HUES48 (cell line): ENCODE measurements around the gene DHDDS.
A peak's percentile ranks its signal among the peaks of the same experiment; 100 is the strongest.

ENCODE experiments used
- H3K27ac ChIP-seq: one replicate; pipeline ENCODE4 v1.7.0; 2013; ENCODE audit warnings: low read depth, low read length, inconsistent platforms
- H3K27me3 ChIP-seq: 2 replicates; pipeline ENCODE4 v1.6.1; 2013; ENCODE audit warnings: mild to moderate bottlenecking, low read length; ENCODE audit not compliant: control insufficient read depth, insufficient read depth
- H3K36me3 ChIP-seq: 2 replicates; pipeline ENCODE4 v1.6.1; 2013; ENCODE audit warnings: low read length; ENCODE audit not compliant: control insufficient read depth, insufficient read depth
- H3K4me1 ChIP-seq: 2 replicates; pipeline ENCODE4 v1.6.1; 2013; ENCODE audit warnings: mild to moderate bottlenecking, low read length; ENCODE audit not compliant: control insufficient read depth, insufficient read depth
- H3K4me3 ChIP-seq: 2 replicates; pipeline ENCODE4 v1.5.1; 2013; ENCODE audit warnings: mild to moderate bottlenecking, low read depth, low read length
- H3K9ac ChIP-seq: 2 replicates; pipeline ENCODE4 v1.6.1; 2013; ENCODE audit warnings: mild to moderate bottlenecking, low read depth, low read length, moderate library complexity
- H3K9me3 ChIP-seq: 2 replicates; pipeline ENCODE4 v1.6.1; 2013; ENCODE audit warnings: low read length; ENCODE audit not compliant: control insufficient read depth, insufficient read depth

Gene DHDDS

GRCh38 chr1:26459573-26460031 is 27.5 kb downstream of the DHDDS start:
- no peak overlapping the region for H3K27ac ChIP-seq
- H3K36me3 ChIP-seq: peaks cover 71% of the 10 kb centered on the region
- H3K9me3 ChIP-seq: no peaks in the 10 kb centered on the region
- H3K9ac ChIP-seq: no peak overlapping the region
- no peaks in the 10 kb centered on the region for H3K27me3 ChIP-seq
- no peak overlapping the region for H3K4me3 ChIP-seq
- no peaks in the 10 kb centered on the region for H3K4me1 ChIP-seq

- Histone ChIP-seq H3K9me3 (no peaks in the 10 kb centered on the region), H3K36me3 (peaks cover 59% of the 10 kb centered on the region), H3K27me3 (peaks cover 3% of the 10 kb centered on the region; the same call in 1 of the 2 replicates), H3K9ac (no peak overlapping the region), H3K4me1 (peaks cover 17% of the 10 kb centered on the region), H3K27ac (peak overlapping the region; percentile 7), H3K4me3 (no peak overlapping the region)
Measured at GRCh38 chr1:26468911-26469310, 36.8 kb downstream of the DHDDS start.

GRCh38 chr1:26469558-26469957 is 37.4 kb downstream of the DHDDS start:
- Histone ChIP-seq H3K4me1 (peaks cover 19% of the 10 kb centered on the region), H3K27me3 (peaks cover 3% of the 10 kb centered on the region; the same call in 1 of the 2 replicates), H3K9me3 (no peaks in the 10 kb centered on the region), H3K36me3 (peaks cover 60% of the 10 kb centered on the region), H3K27ac (peak overlapping the region; percentile 7), H3K9ac (no peak overlapping the region), H3K4me3 (no peak overlapping the region)

GRCh38 chr1:26470878-26471497 is 38.9 kb downstream of the DHDDS start:
- Histone ChIP-seq H3K9me3 (no peaks in the 10 kb centered on the region), H3K27me3 (peaks cover 3% of the 10 kb centered on the region; the same call in 1 of the 2 replicates), H3K9ac (no peak overlapping the region; the same call in 1 of the 2 replicates), H3K4me3 (peak overlapping the region; percentile 67), H3K27ac (no peak overlapping the region), H3K36me3 (peaks cover 54% of the 10 kb centered on the region), H3K4me1 (peaks cover 19% of the 10 kb centered on the region)

- peaks cover 54% of the 10 kb centered on the region for H3K36me3 ChIP-seq
- peak overlapping the region; percentile 67 for H3K4me3 ChIP-seq
- H3K9ac ChIP-seq: peak overlapping the region; percentile 53
- peak overlapping the region; percentile 100 for H3K27ac ChIP-seq
- peaks cover 3% of the 10 kb centered on the region; the same call in 1 of the 2 replicates for H3K27me3 ChIP-seq
- H3K9me3 ChIP-seq: no peaks in the 10 kb centered on the region
- peaks cover 19% of the 10 kb centered on the region for H3K4me1 ChIP-seq
Measured at GRCh38 chr1:26471498-26472319, 39.6 kb downstream of the DHDDS start.

- Histone ChIP-seq H3K9ac (peak within 1 kb of the TSS; percentile 100), H3K36me3 (peaks cover 54% of the 10 kb centered on the region), H3K27ac (peak within 1 kb of the TSS; percentile 100), H3K4me3 (peak within 1 kb of the TSS; percentile 82), H3K9me3 (no peaks in the 10 kb centered on the region), H3K27me3 (peaks cover 3% of the 10 kb centered on the region; the same call in 1 of the 2 replicates), H3K4me1 (peaks cover 19% of the 10 kb centered on the region)
Measured at GRCh38 chr1:26472320-26472900, 40.3 kb downstream of the DHDDS start, which contains the start of gene HMGN2. Gene HMGN2 (plus strand): TSS chr1:26472440. CDS start chr1:26472613, 173 bp downstream.

GRCh38 chr1:26472901-26473845 is 41.1 kb downstream of the DHDDS start:
- no peaks in the 10 kb centered on the region for H3K9me3 ChIP-seq
- H3K27ac ChIP-seq: peak overlapping the region; percentile 100
- H3K4me3 ChIP-seq: peak overlapping the region; percentile 82
- H3K4me1 ChIP-seq: peaks cover 19% of the 10 kb centered on the region
- peaks cover 54% of the 10 kb centered on the region for H3K36me3 ChIP-seq
- H3K9ac ChIP-seq: peak overlapping the region; percentile 100
- peaks cover 3% of the 10 kb centered on the region; the same call in 1 of the 2 replicates for H3K27me3 ChIP-seq

- Histone ChIP-seq H3K9me3 (no peaks in the 10 kb centered on the region), H3K4me3 (no peak overlapping the region), H3K27ac (no peak overlapping the region), H3K36me3 (peaks cover 48% of the 10 kb centered on the region), H3K9ac (no peak overlapping the region), H3K4me1 (peaks cover 19% of the 10 kb centered on the region), H3K27me3 (peaks cover 3% of the 10 kb centered on the region; the same call in 1 of the 2 replicates)
Measured at GRCh38 chr1:26474818-26475217, 42.7 kb downstream of the DHDDS start.

- Histone ChIP-seq H3K36me3 (peaks cover 48% of the 10 kb centered on the region), H3K27ac (no peak overlapping the region)
Measured at GRCh38 chr1:26475989-26476388, 43.9 kb downstream of the DHDDS start.

GRCh38 chr1:26476958-26477357 is 44.8 kb downstream of the DHDDS start:
- H3K27ac ChIP-seq: peak overlapping the region; percentile 24
- H3K27me3 ChIP-seq: no peaks in the 10 kb centered on the region
- no peak overlapping the region for H3K9ac ChIP-seq
- H3K36me3 ChIP-seq: peaks cover 48% of the 10 kb centered on the region
- no peak overlapping the region for H3K4me3 ChIP-seq
- peaks cover 7% of the 10 kb centered on the region; the same call in 1 of the 2 replicates for H3K4me1 ChIP-seq
- no peaks in the 10 kb centered on the region for H3K9me3 ChIP-seq

More at GRCh38 chr1:26475989-26476388, 43.9 kb downstream of the DHDDS start:
- Histone ChIP-seq H3K4me1 (peaks cover 12% of the 10 kb centered on the region), H3K9me3 (no peaks in the 10 kb centered on the region), H3K9ac (no peak overlapping the region), H3K27me3 (peaks cover 3% of the 10 kb centered on the region; the same call in 1 of the 2 replicates), H3K4me3 (no peak overlapping the region)
